MM.1S (cell line): ENCODE measurements around the gene MRM3.
A peak's percentile ranks its signal among the peaks of the same experiment; 100 is the strongest.

Source experiments
- DNase-seq: peaks from one replicate; pipeline ENCODE4 v3.0.0-alpha.2; 2015
- H2AFZ ChIP-seq: fragments of 300-600 bp; sonication (generic); 2 replicates; pipeline ENCODE4 v1.6.0; 2016; ENCODE audit warnings: antibody characterized with exemption, low read length
- H3F3A ChIP-seq: fragments of 300-600 bp; sonication (generic); 2 replicates; pipeline ENCODE4 v1.6.1; 2016; ENCODE audit warnings: mild to moderate bottlenecking, antibody characterized with exemption, low read length, moderate library complexity, mixed read lengths; ENCODE audit not compliant: insufficient read depth
- H3K27ac ChIP-seq: fragments of 300-600 bp; sonication (generic); 2 replicates; pipeline ENCODE4 v1.5.1; 2016; ENCODE audit warnings: mild to moderate bottlenecking, low read length
- H3K27me3 ChIP-seq: fragments of 300-600 bp; sonication (generic); replicated peaks from 2 replicates; pipeline ENCODE4 v1.6.0; 2016; ENCODE audit warnings: low read length; ENCODE audit not compliant: insufficient read depth
- H3K36me3 ChIP-seq: fragments of 300-600 bp; sonication (generic); replicated peaks from 2 replicates; pipeline ENCODE4 v1.6.1; 2016; ENCODE audit warnings: mild to moderate bottlenecking, low read length, mixed read lengths; ENCODE audit not compliant: insufficient read depth
- H3K4me1 ChIP-seq: fragments of 300-600 bp; sonication (generic); 2 replicates; pipeline ENCODE4 v1.6.1; 2016; ENCODE audit warnings: low read length, mixed read lengths
- H3K4me2 ChIP-seq: fragments of 300-600 bp; sonication (generic); 2 replicates; pipeline ENCODE4 v1.6.0; 2016; ENCODE audit warnings: low read depth, low read length
- H3K4me3 ChIP-seq: fragments of 300-600 bp; sonication (generic); 2 replicates; pipeline ENCODE4 v1.5.1; 2016; ENCODE audit warnings: low read length, mixed read lengths
- H3K79me2 ChIP-seq: fragments of 300-600 bp; sonication (generic); 2 replicates; pipeline ENCODE4 v1.6.1; 2016; ENCODE audit warnings: mixed run types, low read length, mixed read lengths
- H3K9ac ChIP-seq: fragments of 300-600 bp; sonication (generic); 2 replicates; pipeline ENCODE4 v1.6.1; 2016; ENCODE audit warnings: low read length, mixed read lengths
- H3K9me2 ChIP-seq: fragments of 300-600 bp; sonication (generic); replicated peaks from 2 replicates; pipeline ENCODE4 v1.6.1; 2016; ENCODE audit warnings: mild to moderate bottlenecking, low read length, mixed read lengths; ENCODE audit not compliant: insufficient read depth
- H3K9me3 ChIP-seq: fragments of 300-600 bp; sonication (generic); replicated peaks from 2 replicates; pipeline ENCODE4 v1.6.1; 2016; ENCODE audit warnings: mild to moderate bottlenecking, low read length, mixed read lengths; ENCODE audit not compliant: insufficient read depth
- H4K20me1 ChIP-seq: fragments of 300-600 bp; sonication (generic); 2 replicates; pipeline ENCODE4 v1.6.1; 2016; ENCODE audit warnings: mild to moderate bottlenecking, low read length, moderate library complexity, mixed read lengths; ENCODE audit not compliant: insufficient read depth
- CTCF ChIP-seq: fragments of 300-600 bp; sonication (generic); IDR thresholded peaks from 2 replicates; pipeline ENCODE4 v1.5.1; 2016; ENCODE audit warnings: antibody characterized with exemption, low read length, mixed read lengths
- EZH2 ChIP-seq: fragments of 300-600 bp; sonication (generic); optimal IDR thresholded peaks from 2 replicates; pipeline ENCODE3; 2017; ENCODE audit warnings: low read depth, mild to moderate bottlenecking, antibody characterized with exemption, low read length, mixed read lengths
- EZH2phosphoT487 ChIP-seq: fragments of 300-600 bp; sonication (generic); IDR thresholded peaks from 2 replicates; pipeline ENCODE4 v1.6.1; 2018; ENCODE audit warnings: antibody characterized with exemption, low read length

MRM3 gene

GRCh38 chr17:750431-751037, 31.6 kb upstream of the MRM3 start:
- Histone ChIP-seq H3K4me2 (peak overlapping the region; percentile 85), H4K20me1 (no peaks in the 10 kb centered on the region), H3F3A (0 out of 2 replicates have a peak, but pooled peaks cover 5% of the 10 kb centered on the region), H3K79me2 (peaks cover 59% of the 10 kb centered on the region), H3K36me3 (peaks cover 16% of the 10 kb centered on the region), H3K27ac (no peak overlapping the region), H3K4me3 (peak overlapping the region; percentile 65), H3K9me2 (no peaks in the 10 kb centered on the region), H3K27me3 (no peaks in the 10 kb centered on the region), H3K4me1 (peaks cover 7% of the 10 kb centered on the region; the same call in 1 of the 2 replicates), H2AFZ (no peak overlapping the region), H3K9me3 (no peaks in the 10 kb centered on the region), H3K9ac (no peak overlapping the region)
- TF ChIP-seq CTCF: no peak
- no peak for TF ChIP-seq EZH2phosphoT487
- no peak for TF ChIP-seq EZH2
- DNase-seq: no peak

- peaks cover 8% of the 10 kb centered on the region for H3K36me3 ChIP-seq
- H3K27ac ChIP-seq: no peak overlapping the region; the same call in 1 of the 2 replicates
- no peaks in the 10 kb centered on the region for H3K9me2 ChIP-seq
- TF ChIP-seq CTCF (no peak), EZH2phosphoT487 (no peak), EZH2 (no peak)
- peak overlapping the region; percentile 65 for H3K4me3 ChIP-seq
- peak; percentile 41 for DNase-seq
- H3K9ac ChIP-seq: peak overlapping the region; percentile 92
- H4K20me1 ChIP-seq: no peaks in the 10 kb centered on the region
- H3K9me3 ChIP-seq: no peaks in the 10 kb centered on the region
- peaks cover 50% of the 10 kb centered on the region for H3K79me2 ChIP-seq
- H3K27me3 ChIP-seq: no peaks in the 10 kb centered on the region
- H3F3A ChIP-seq: 0 out of 2 replicates have a peak, but pooled peaks cover 5% of the 10 kb centered on the region
- peak overlapping the region; percentile 85 for H3K4me2 ChIP-seq
- H2AFZ ChIP-seq: peak overlapping the region; percentile 99
- peaks cover 7% of the 10 kb centered on the region; the same call in 1 of the 2 replicates for H3K4me1 ChIP-seq
Observed at GRCh38 chr17:751269-752001, 30.7 kb upstream of the MRM3 start.

- Histone ChIP-seq H3K27me3 (no peaks in the 10 kb centered on the region), H3F3A (0 out of 2 replicates have a peak, but pooled peaks cover 5% of the 10 kb centered on the region), H3K79me2 (peaks cover 43% of the 10 kb centered on the region), H2AFZ (peak within 1 kb of the TSS; percentile 99), H3K36me3 (peaks cover 1% of the 10 kb centered on the region), H3K4me1 (peaks cover 7% of the 10 kb centered on the region; the same call in 1 of the 2 replicates), H3K27ac (no peak within 1 kb of the TSS; the same call in 1 of the 2 replicates), H3K9ac (peak within 1 kb of the TSS; percentile 92), H3K9me2 (no peaks in the 10 kb centered on the region), H3K9me3 (no peaks in the 10 kb centered on the region), H3K4me2 (peak within 1 kb of the TSS; percentile 85), H4K20me1 (no peaks in the 10 kb centered on the region), H3K4me3 (peak within 1 kb of the TSS; percentile 65)
- peak; percentile 90 for DNase-seq
- TF ChIP-seq EZH2 (no peak), EZH2phosphoT487 (no peak), CTCF (peak; percentile 75)
Observed at GRCh38 chr17:752002-752619, 30.0 kb upstream of the MRM3 start, which contains the start of gene GEMIN4. Gene GEMIN4, minus strand, starts transcription at chr17:752264. Its CDS starts 122 bp downstream, at chr17:752142.
